CD4-positive, alpha-beta memory T cell (primary cell): ENCODE data around the gene ALS2. TPM values are rescaled to one million over a fixed set of nuclear protein-coding genes. Genes with fewer than 3 reads are reported as not detected.

Experiments used
- CTCF ChIA-PET: fragments of 350-600 bp; sonication (Branson Sonifier 250); formaldehyde crosslinking; loops from one replicate; lab custom pipeline; 2021; ENCODE audit warnings: inconsistent platforms; ENCODE audit not compliant: partially characterized antibody; lab: Charles Lee
- POLR2A ChIA-PET: fragments of 350-600 bp; sonication (Branson Sonifier 250); formaldehyde crosslinking; loops from one replicate; lab custom pipeline; 2021; ENCODE audit not compliant: partially characterized antibody; lab: Charles Lee
- DNase-seq, 5 donors: peaks; one replicate each; pipeline versions ENCODE4 v3.0.0 to v3.0.0-alpha.2; 2020 to 2022; ENCODE audit warnings: mixed read lengths in 1 of 5
- H3K27ac ChIP-seq: one replicate; pipeline ENCODE4 v1.7.0; 2013; ENCODE audit warnings: low read depth, low read length
- H3K27me3 ChIP-seq: 2 replicates; pipeline ENCODE4 v1.7.0; 2013; ENCODE audit warnings: mild to moderate bottlenecking, low read length, moderate library complexity; ENCODE audit not compliant: insufficient read depth
- H3K36me3 ChIP-seq: 2 replicates; pipeline ENCODE4 v1.7.0; 2013; ENCODE audit warnings: mild to moderate bottlenecking, low read length, moderate library complexity; ENCODE audit not compliant: insufficient read depth
- H3K4me1 ChIP-seq: 2 replicates; pipeline ENCODE4 v1.7.0; 2013; ENCODE audit warnings: mild to moderate bottlenecking, low read length, moderate library complexity; ENCODE audit not compliant: insufficient read depth
- H3K4me3 ChIP-seq, 2 donors: one replicate each; pipeline ENCODE4 v1.7.0; 2013; ENCODE audit warnings: low read length in 2 of 2, mild to moderate bottlenecking in 1 of 2
- H3K9me3 ChIP-seq, 2 donors: one replicate each; pipeline ENCODE4 v1.7.0; 2013; ENCODE audit warnings: low read length in 2 of 2, control low read depth in 1 of 2; ENCODE audit not compliant: control insufficient read depth in 1 of 2
- H3K27ac Mint-ChIP-seq, 7 donors: one replicate each; pipeline ENCODE4 v1.8.0; 2020 to 2021; ENCODE audit warnings: mixed read lengths in 7 of 7, mild to moderate bottlenecking in 6 of 7, inconsistent platforms in 3 of 7, moderate library complexity in 3 of 7
- H3K27me3 Mint-ChIP-seq, 2 donors: one replicate each; pipeline ENCODE4 v1.8.0; 2020 to 2021; ENCODE audit warnings: mixed read lengths in 2 of 2
- H3K36me3 Mint-ChIP-seq, 2 donors: one replicate each; pipeline ENCODE4 v1.8.0; 2020 to 2021; ENCODE audit warnings: mixed read lengths in 2 of 2, inconsistent platforms in 1 of 2, mild to moderate bottlenecking in 1 of 2
- H3K4me1 Mint-ChIP-seq, 4 donors: one replicate each; pipeline ENCODE4 v1.8.0; 2020 to 2021; ENCODE audit warnings: mixed read lengths in 4 of 4, mild to moderate bottlenecking in 1 of 4
- H3K4me3 Mint-ChIP-seq, 8 donors: one replicate each; pipeline ENCODE4 v1.8.0; 2020 to 2021; ENCODE audit warnings: mixed read lengths in 8 of 8, mild to moderate bottlenecking in 7 of 8, moderate library complexity in 6 of 8, inconsistent platforms in 3 of 8
- H3K9me3 Mint-ChIP-seq, 8 donors: one replicate each; pipeline ENCODE4 v1.8.0; 2020 to 2021; ENCODE audit warnings: mixed read lengths in 8 of 8, mild to moderate bottlenecking in 5 of 8, inconsistent platforms in 3 of 8, moderate library complexity in 1 of 8
- intact Hi-C: fragments of 100-400 bp; cut with micrococcal nuclease; formaldehyde crosslinking; loops from one replicate; pipeline ENCODE4 v1.15.1; 2023
- polyA plus RNA-seq, 2 donors: library from polyadenylated mRNA; unstranded; fragments of 300-500 nt; fragmentation: Illumina TruSeq; gene quantifications; one replicate each; pipeline ENCODE4 v1.2.3, GENCODE V29; 2021
- total RNA-seq, 2 experiments: library from RNA; stranded (reverse); gene quantifications; one replicate each; pipeline ENCODE4 v1.2.3, GENCODE V29; 2021

The ALS2 gene
- total and polyA plus RNA-seq, 4 experiments from 2014 or later: 4.9 to 10.5 (median 7.7) TPM

- ChIA-PET POLR2A (no interaction called here), CTCF (no interaction called here)
- Histone ChIP-seq H3K4me3 (no peak overlapping the region), H3K9me3 (no peaks in the 10 kb centered on the region), H3K4me1 (no peaks in the 10 kb centered on the region), H3K36me3 (no peaks in the 10 kb centered on the region), H3K27me3 (no peaks in the 10 kb centered on the region), H3K27ac (no peak overlapping the region)
- no peak for DNase-seq
- Mint-ChIP-seq H3K36me3 (no peaks in the 10 kb centered on the region), H3K27me3 (peaks cover 7 to 8% of the 10 kb centered on the region in 2 donors), H3K4me3 (no peak overlapping the region), H3K4me1 (peaks cover 0 to 2% (median 0%) of the 10 kb centered on the region in 4 donors), H3K9me3 (no peaks in the 10 kb centered on the region), H3K27ac (no peak overlapping the region)
- intact Hi-C loops: no loop called here
These were observed 120.3 kb downstream of the ALS2 start for GRCh38 chr2:201660293-201660895.

- no peaks in the 10 kb centered on the region for H3K36me3 Mint-ChIP-seq
- no peaks in the 10 kb centered on the region for H3K9me3 ChIP-seq
- no peak for DNase-seq
- H3K27ac ChIP-seq: no peak overlapping the region
- POLR2A ChIA-PET: interaction anchor here (2.8 kb wide), 1 partner anchor 14 kb away, joined by 15 read pairs; the partner anchor contains the start of gene TMEM237
- no peak overlapping the region for H3K27ac Mint-ChIP-seq
- CTCF ChIA-PET: no interaction called here
- H3K4me1 ChIP-seq: no peaks in the 10 kb centered on the region
- H3K4me1 Mint-ChIP-seq: peaks cover 0 to 2% (median 0%) of the 10 kb centered on the region in 4 donors
- intact Hi-C loops: no loop called here
- H3K4me3 Mint-ChIP-seq: no peak overlapping the region
- no peaks in the 10 kb centered on the region for H3K36me3 ChIP-seq
- no peaks in the 10 kb centered on the region for H3K27me3 ChIP-seq
- no peaks in the 10 kb centered on the region for H3K9me3 Mint-ChIP-seq
- H3K27me3 Mint-ChIP-seq: peaks cover 14 to 15% of the 10 kb centered on the region in 2 donors
- no peak overlapping the region for H3K4me3 ChIP-seq
These were observed 124.0 kb downstream of the ALS2 start for GRCh38 chr2:201656740-201657139.

- H3K27me3 Mint-ChIP-seq: peaks cover 14 to 15% of the 10 kb centered on the region in 2 donors
These were observed 124.6 kb downstream of the ALS2 start for GRCh38 chr2:201656102-201656501.

GRCh38 chr2:201654616-201655384 is 125.9 kb downstream of the ALS2 start:
- no peaks in the 10 kb centered on the region for H3K9me3 ChIP-seq
- H3K4me1 Mint-ChIP-seq: peaks cover 0 to 2% (median 0%) of the 10 kb centered on the region in 4 donors
- H3K27me3 Mint-ChIP-seq: peaks cover 18 to 19% of the 10 kb centered on the region in 2 donors
- POLR2A ChIA-PET: no interaction called here
- no peaks in the 10 kb centered on the region for H3K36me3 Mint-ChIP-seq
- CTCF ChIA-PET: no interaction called here
- no peak overlapping the region for H3K4me3 Mint-ChIP-seq
- no peak overlapping the region for H3K27ac ChIP-seq
- H3K27me3 ChIP-seq: no peaks in the 10 kb centered on the region
- intact Hi-C loops: no loop called here
- H3K36me3 ChIP-seq: no peaks in the 10 kb centered on the region
- DNase-seq: no peak
- H3K4me1 ChIP-seq: no peaks in the 10 kb centered on the region
- no peak overlapping the region for H3K4me3 ChIP-seq
- H3K9me3 Mint-ChIP-seq: no peaks in the 10 kb centered on the region
- no peak overlapping the region for H3K27ac Mint-ChIP-seq

More at GRCh38 chr2:201656102-201656501, 124.6 kb downstream of the ALS2 start:
- Mint-ChIP-seq H3K9me3 (no peaks in the 10 kb centered on the region), H3K27ac (no peak overlapping the region), H3K4me1 (peaks cover 0 to 2% (median 0%) of the 10 kb centered on the region in 4 donors), H3K36me3 (no peaks in the 10 kb centered on the region), H3K4me3 (no peak overlapping the region)
- Histone ChIP-seq H3K27ac (no peak overlapping the region), H3K9me3 (no peaks in the 10 kb centered on the region), H3K36me3 (no peaks in the 10 kb centered on the region), H3K27me3 (no peaks in the 10 kb centered on the region), H3K4me1 (no peaks in the 10 kb centered on the region), H3K4me3 (no peak overlapping the region)
- intact Hi-C loops: no loop called here
- ChIA-PET POLR2A (interaction anchor here (2.8 kb wide), 1 partner anchor 13 kb away, joined by 15 read pairs; the partner anchor contains the start of gene TMEM237), CTCF (no interaction called here)
- peak in 1 of 5 donors; percentile 7 for DNase-seq

GRCh38 chr2:201653221-201653620 is 127.5 kb downstream of the ALS2 start:
- Mint-ChIP-seq H3K27me3 (peaks cover 17 to 19% of the 10 kb centered on the region in 2 donors), H3K4me3 (no peak overlapping the region), H3K9me3 (no peaks in the 10 kb centered on the region), H3K4me1 (peaks cover 0 to 2% (median 0%) of the 10 kb centered on the region in 4 donors), H3K36me3 (no peaks in the 10 kb centered on the region), H3K27ac (peak overlapping the region in 1 of 7 donors; percentile 15)
- Histone ChIP-seq H3K27me3 (no peaks in the 10 kb centered on the region), H3K4me1 (no peaks in the 10 kb centered on the region), H3K9me3 (no peaks in the 10 kb centered on the region), H3K36me3 (no peaks in the 10 kb centered on the region), H3K27ac (no peak overlapping the region), H3K4me3 (no peak overlapping the region)
- CTCF ChIA-PET: no interaction called here
- POLR2A ChIA-PET: no interaction called here
- DNase-seq: no peak
- intact Hi-C loops: no loop called here

Other genes with a start within 250 kb of the ALS2 start
- 1 to 10 TPM; 4.4 to 5.2 TPM for gene TMEM237, start 137.4 kb downstream of the ALS2 start, total RNA-seq
- 1 to 10 TPM; 2.4 to 3.1 TPM for gene TMEM237, start 137.4 kb downstream of the ALS2 start, polyA plus RNA-seq
- gene MPP4, start 82.3 kb downstream of the ALS2 start, total RNA-seq: not detected
- not detected for gene MPP4, start 82.3 kb downstream of the ALS2 start, polyA plus RNA-seq
- gene CDK15, start 25.6 kb upstream of the ALS2 start, total RNA-seq: not detected
- gene CDK15, start 25.6 kb upstream of the ALS2 start, polyA plus RNA-seq: not detected